IMR-90 (cell line): ENCODE results near the gene AUTS2. TPM values are rescaled to one million over a fixed set of nuclear protein-coding genes. Genes with fewer than 3 reads are reported as not detected.

Experiments
- ATAC-seq: fragments of 200-7000 bp; cut with Tn5 transposase; 2 replicates; pipeline ENCODE4 v1.9.1; 2020; ENCODE audit warnings: low read depth, mild to moderate bottlenecking, moderate library complexity
- BruUV-seq: library from RNA; stranded (reverse); fragments of 400-500 nt; replicated peaks from 2 replicates; lab custom pipeline; 2021; lab: Mats Ljungman, UMichigan
- CTCF ChIA-PET: fragments of 300-600 bp; formaldehyde crosslinking; extraction: SDS; loops from one replicate; lab custom pipeline; 2021; ENCODE audit warnings: antibody characterized with exemption; lab: Yijun Ruan, JAX
- POLR2A ChIA-PET: fragments of 300-600 bp; sonication (Branson Sonifier 250); formaldehyde crosslinking; loops from one replicate; lab custom pipeline; 2022; ENCODE audit warnings: antibody characterized with exemption; ENCODE audit not compliant: unreplicated experiment; lab: Charles Lee
- DNase-seq: peaks from one replicate; pipeline ENCODE4 v3.0.0; 2013
- H2AFZ ChIP-seq: replicated peaks from 2 replicates; pipeline ENCODE3; 2013; ENCODE audit warnings: low read length, mild to moderate bottlenecking; ENCODE audit not compliant: poor library complexity
- H2AK5ac ChIP-seq: 2 replicates; pipeline ENCODE4 v1.6.1; 2013; ENCODE audit warnings: low read depth, low read length, inconsistent platforms
- H2AK9ac ChIP-seq: replicated peaks from 2 replicates; pipeline ENCODE3; 2013; ENCODE audit warnings: mild to moderate bottlenecking, low read depth, low read length, moderate library complexity; ENCODE audit not compliant: poor library complexity
- H2BK120ac ChIP-seq: 2 replicates; pipeline ENCODE4 v1.6.1; 2013; ENCODE audit warnings: low read depth, low read length, inconsistent platforms
- H2BK15ac ChIP-seq: 3 replicates; pipeline ENCODE4 v1.6.1; 2013; ENCODE audit warnings: low read depth, low read length, inconsistent platforms
- H2BK20ac ChIP-seq: 2 replicates; pipeline ENCODE4 v1.6.1; 2013; ENCODE audit warnings: low read depth, mild to moderate bottlenecking, inconsistent platforms, low read length, moderate library complexity
- H2BK5ac ChIP-seq: 2 replicates; pipeline ENCODE4 v1.6.1; 2013; ENCODE audit warnings: mild to moderate bottlenecking, low read depth, low read length, inconsistent platforms; ENCODE audit not compliant: poor library complexity, severe bottlenecking
- H3K14ac ChIP-seq: replicated peaks from 2 replicates; pipeline ENCODE4 v1.6.1; 2013; ENCODE audit warnings: low read depth, low read length, inconsistent platforms
- H3K18ac ChIP-seq: 2 replicates; pipeline ENCODE4 v1.6.1; 2013; ENCODE audit warnings: low read depth, low read length, control low read depth
- H3K23ac ChIP-seq: 2 replicates; pipeline ENCODE4 v1.6.1; 2013; ENCODE audit warnings: low read depth, low read length, inconsistent platforms
- H3K27ac ChIP-seq: 2 replicates; pipeline ENCODE4 v1.5.1; 2013; ENCODE audit warnings: mild to moderate bottlenecking, control low read depth, low read length; ENCODE audit not compliant: insufficient read depth
- H3K27me3 ChIP-seq: 2 replicates; pipeline ENCODE4 v1.6.1; 2013; ENCODE audit warnings: low read length; ENCODE audit not compliant: control insufficient read depth, insufficient read depth
- H3K36me3 ChIP-seq: 2 replicates; pipeline ENCODE4 v1.6.1; 2013; ENCODE audit warnings: low read length, mixed read lengths; ENCODE audit not compliant: control insufficient read depth, insufficient read depth
- H3K4ac ChIP-seq: 2 replicates; pipeline ENCODE4 v1.6.1; 2013; ENCODE audit warnings: low read depth, low read length, inconsistent platforms
- H3K4me1 ChIP-seq: 2 replicates; pipeline ENCODE4 v1.6.1; 2013; ENCODE audit warnings: low read length, mixed read lengths; ENCODE audit not compliant: control insufficient read depth, insufficient read depth
- H3K4me2 ChIP-seq: 2 replicates; pipeline ENCODE4 v1.6.1; 2013; ENCODE audit warnings: low read depth, mild to moderate bottlenecking, control low read depth, low read length, moderate library complexity
- H3K4me3 ChIP-seq: 2 replicates; pipeline ENCODE4 v1.5.1; 2013; ENCODE audit warnings: low read depth, mild to moderate bottlenecking, control low read depth, low read length, moderate library complexity; ENCODE audit not compliant: insufficient read depth
- H3K56ac ChIP-seq: 2 replicates; pipeline ENCODE4 v1.6.1; 2013; ENCODE audit warnings: low read length, inconsistent platforms; ENCODE audit not compliant: insufficient read depth; ENCODE audit errors: extremely low read depth
- H3K79me1 ChIP-seq, 2 experiments: 2 replicates each; pipeline ENCODE4 v1.6.1; 2013; ENCODE audit warnings: low read length in 2 of 2, inconsistent platforms in 1 of 2, low read depth in 1 of 2
- H3K9ac ChIP-seq: 2 replicates; pipeline ENCODE4 v1.6.1; 2013; ENCODE audit warnings: low read depth, low read length, control low read depth
- H3K9me1 ChIP-seq: 2 replicates; pipeline ENCODE4 v1.6.1; 2013; ENCODE audit warnings: low read length, inconsistent platforms; ENCODE audit not compliant: insufficient read depth
- H3K9me3 ChIP-seq: 2 replicates; pipeline ENCODE4 v1.6.1; 2013; ENCODE audit warnings: low read length; ENCODE audit not compliant: control insufficient read depth, insufficient read depth
- H4K20me1 ChIP-seq: 2 replicates; pipeline ENCODE4 v1.6.1; 2013; ENCODE audit warnings: low read length, inconsistent platforms; ENCODE audit not compliant: insufficient read depth
- H4K5ac ChIP-seq: 2 replicates; pipeline ENCODE4 v1.6.1; 2013; ENCODE audit warnings: mild to moderate bottlenecking, low read depth, low read length, control low read depth
- H4K8ac ChIP-seq, 2 experiments: 2 replicates each; pipeline ENCODE4 v1.6.1; 2013; ENCODE audit warnings: low read depth in 2 of 2, low read length in 2 of 2, control low read depth in 1 of 2, inconsistent platforms in 1 of 2
- H4K91ac ChIP-seq: 2 replicates; pipeline ENCODE4 v1.6.1; 2013; ENCODE audit warnings: low read depth, low read length, inconsistent platforms; ENCODE audit not compliant: insufficient read depth
- BHLHE40 ChIP-seq: fragments of 150-350 bp; IDR thresholded peaks from 2 replicates; pipeline ENCODE4 v1.6.1; 2016; ENCODE audit warnings: mild to moderate bottlenecking, low read depth, low read length
- CEBPB ChIP-seq: IDR thresholded peaks from 2 replicates; pipeline ENCODE4 v1.6.1; 2012; ENCODE audit warnings: low read depth, low read length, improper control_type of control experiment
- CHD1 ChIP-seq: IDR thresholded peaks from 2 replicates; pipeline ENCODE4 v1.6.1; 2012; ENCODE audit warnings: low read depth, low read length, improper control_type of control experiment
- FOS ChIP-seq: fragments of 150-350 bp; IDR thresholded peaks from 2 replicates; pipeline ENCODE4 v1.6.1; 2016; ENCODE audit warnings: low read depth, low read length
- MAFK ChIP-seq: IDR thresholded peaks from 2 replicates; pipeline ENCODE4 v1.6.1; 2012; ENCODE audit warnings: low read depth, low read length, improper control_type of control experiment
- MAZ ChIP-seq: IDR thresholded peaks from 2 replicates; pipeline ENCODE4 v1.6.1; 2012; ENCODE audit warnings: low read depth, mild to moderate bottlenecking, low read length, improper control_type of control experiment, moderate library complexity, borderline replicate concordance
- MXI1 ChIP-seq: IDR thresholded peaks from 2 replicates; pipeline ENCODE4 v1.6.1; 2012; ENCODE audit warnings: low read depth, mild to moderate bottlenecking, low read length, moderate library complexity, borderline replicate concordance
- NFE2L2 ChIP-seq: fragments of 150-350 bp; IDR thresholded peaks from 2 replicates; pipeline ENCODE4 v1.6.1; 2016; ENCODE audit warnings: low read depth, mild to moderate bottlenecking, low read length
- POLR2A ChIP-seq: IDR thresholded peaks from 2 replicates; pipeline ENCODE4 v1.6.1; 2012; ENCODE audit warnings: mild to moderate bottlenecking, low read depth, low read length
- RAD21 ChIP-seq: IDR thresholded peaks from 2 replicates; pipeline ENCODE4 v1.6.1; 2012; ENCODE audit warnings: low read length, improper control_type of control experiment
- SMC3 ChIP-seq: fragments of 150-350 bp; IDR thresholded peaks from 2 replicates; pipeline ENCODE4 v1.6.1; 2016; ENCODE audit warnings: low read depth, mild to moderate bottlenecking, antibody characterized with exemption, low read length, moderate library complexity
- WGBS, 2 experiments: methylation state at CpG; one replicate each; pipeline versions ENCODE4 v1.1.5 to v1.1.7; 2013; ENCODE audit warnings: missing lambda C conversion rate in 2 of 2; ENCODE audit not compliant: insufficient read length in 1 of 2; ENCODE audit errors: extremely low coverage in 2 of 2; 5-methylcytosine and 5-hydroxymethylcytosine counted together
- dilution Hi-C: fragments of 300-500 bp; cut with HindIII; formaldehyde crosslinking; loops from one replicate; pipeline ENCODE4 v1.14.3; 2018; ENCODE audit warnings: low sequenced_read_pairs; ENCODE audit not compliant: unreplicated experiment
- in situ Hi-C: fragments of 300-500 bp; cut with MboI; formaldehyde crosslinking; loops from 3 replicates; pipeline ENCODE4 v1.14.3; 2019; ENCODE audit warnings: low sequenced_read_pairs, inconsistent platforms, mixed read lengths
- intact Hi-C: fragments of 100-400 bp; cut with micrococcal nuclease; formaldehyde crosslinking; loops from 2 replicates; pipeline ENCODE4 v1.10.0; 2022
- polyA plus RNA-seq, 3 experiments: library from polyadenylated mRNA; depleted of rRNA; stranded (reverse); fragments of >200 nt; gene quantifications; 2 replicates each; pipeline ENCODE4 v1.2.3, GENCODE V29; 2012; ENCODE audit warnings: low replicate concordance in 1 of 3
- total RNA-seq: library from RNA; depleted of rRNA; stranded (reverse); fragments of >200 nt; gene quantifications from 2 replicates; pipeline ENCODE4 v1.2.3, GENCODE V29; 2012
- TF ChIP-seq, protein P1 (sequence below): conservative IDR thresholded peaks from 2 replicates; pipeline ENCODE4 v1.5.1; 2012; ENCODE audit warnings: mild to moderate bottlenecking, low read depth, low read length, improper control_type of control experiment
- TF ChIP-seq, protein P2 (sequence below): fragments of 150-350 bp; IDR thresholded peaks from 2 replicates; pipeline ENCODE4 v1.6.1; 2017; ENCODE audit warnings: mild to moderate bottlenecking, antibody characterized with exemption, low read length, low read depth
- TF ChIP-seq, protein P3 (sequence below): fragments of 150-350 bp; IDR thresholded peaks from 2 replicates; pipeline ENCODE4 v1.6.1; 2016; ENCODE audit warnings: low read depth, mild to moderate bottlenecking, low read length, moderate library complexity, borderline replicate concordance

The AUTS2 gene
- total and polyA plus RNA-seq, 2 of the 4 experiments (the other 2 are of a cell fraction), result 0.90 to 3.0 TPM

- H3K4me2 ChIP-seq, result no peak overlapping the region
Observed at GRCh38 chr7:69690329-69690728, 92.1 kb downstream of the AUTS2 start.

More at GRCh38 chr7:69690329-69690728, 92.1 kb downstream of the AUTS2 start:
- Histone ChIP-seq H3K27me3 (no peaks in the 10 kb centered on the region), H4K5ac (no peak overlapping the region), H2BK120ac (no peak overlapping the region), H3K9me1 (no peaks in the 10 kb centered on the region), H3K27ac (no peak overlapping the region), H4K91ac (no peak overlapping the region), H3K18ac (no peak overlapping the region), H3K79me1 (no peaks in the 10 kb centered on the region), H4K8ac (no peak overlapping the region), H3K9ac (no peak overlapping the region), H3K56ac (no peak overlapping the region), H3K36me3 (no peaks in the 10 kb centered on the region), H2AFZ (no peak overlapping the region), H3K4ac (no peak overlapping the region), H2BK20ac (no peak overlapping the region), H2AK5ac (no peak overlapping the region), H2BK5ac (no peak overlapping the region), H2BK15ac (no peak overlapping the region), H4K20me1 (no peaks in the 10 kb centered on the region), H2AK9ac (no peak overlapping the region), H3K23ac (no peak overlapping the region), H3K14ac (no peak overlapping the region), H3K4me1 (no peaks in the 10 kb centered on the region), H3K4me3 (no peak overlapping the region), H3K9me3 (peaks cover 2% of the 10 kb centered on the region; the same call in 1 of the 2 replicates)
- BruUV-seq, result no TSS peak
- DNase-seq, result no peak
- dilution Hi-C loops (no loop called here), in situ Hi-C loops (no loop called here), intact Hi-C loops (no loop called here)
- ATAC-seq, result no peak
- TF ChIP-seq FOS, result no peak
- TF ChIP-seq MXI1, result no peak
- no peak for TF ChIP-seq MAZ
- no peak for TF ChIP-seq POLR2A
- no peak for TF ChIP-seq RAD21
- no peak for TF ChIP-seq BHLHE40
- no peak for TF ChIP-seq SMC3
- no peak for TF ChIP-seq CHD1
- TF ChIP-seq NFE2L2, result no peak
- no peak for TF ChIP-seq CEBPB
- TF ChIP-seq MAFK, result no peak
- TF ChIP-seq, protein P1, sequence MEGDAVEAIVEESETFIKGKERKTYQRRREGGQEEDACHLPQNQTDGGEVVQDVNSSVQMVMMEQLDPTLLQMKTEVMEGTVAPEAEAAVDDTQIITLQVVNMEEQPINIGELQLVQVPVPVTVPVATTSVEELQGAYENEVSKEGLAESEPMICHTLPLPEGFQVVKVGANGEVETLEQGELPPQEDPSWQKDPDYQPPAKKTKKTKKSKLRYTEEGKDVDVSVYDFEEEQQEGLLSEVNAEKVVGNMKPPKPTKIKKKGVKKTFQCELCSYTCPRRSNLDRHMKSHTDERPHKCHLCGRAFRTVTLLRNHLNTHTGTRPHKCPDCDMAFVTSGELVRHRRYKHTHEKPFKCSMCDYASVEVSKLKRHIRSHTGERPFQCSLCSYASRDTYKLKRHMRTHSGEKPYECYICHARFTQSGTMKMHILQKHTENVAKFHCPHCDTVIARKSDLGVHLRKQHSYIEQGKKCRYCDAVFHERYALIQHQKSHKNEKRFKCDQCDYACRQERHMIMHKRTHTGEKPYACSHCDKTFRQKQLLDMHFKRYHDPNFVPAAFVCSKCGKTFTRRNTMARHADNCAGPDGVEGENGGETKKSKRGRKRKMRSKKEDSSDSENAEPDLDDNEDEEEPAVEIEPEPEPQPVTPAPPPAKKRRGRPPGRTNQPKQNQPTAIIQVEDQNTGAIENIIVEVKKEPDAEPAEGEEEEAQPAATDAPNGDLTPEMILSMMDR, result no peak
- TF ChIP-seq, protein P2, sequence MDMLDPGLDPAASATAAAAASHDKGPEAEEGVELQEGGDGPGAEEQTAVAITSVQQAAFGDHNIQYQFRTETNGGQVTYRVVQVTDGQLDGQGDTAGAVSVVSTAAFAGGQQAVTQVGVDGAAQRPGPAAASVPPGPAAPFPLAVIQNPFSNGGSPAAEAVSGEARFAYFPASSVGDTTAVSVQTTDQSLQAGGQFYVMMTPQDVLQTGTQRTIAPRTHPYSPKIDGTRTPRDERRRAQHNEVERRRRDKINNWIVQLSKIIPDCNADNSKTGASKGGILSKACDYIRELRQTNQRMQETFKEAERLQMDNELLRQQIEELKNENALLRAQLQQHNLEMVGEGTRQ, result no peak
- TF ChIP-seq, protein P3, sequence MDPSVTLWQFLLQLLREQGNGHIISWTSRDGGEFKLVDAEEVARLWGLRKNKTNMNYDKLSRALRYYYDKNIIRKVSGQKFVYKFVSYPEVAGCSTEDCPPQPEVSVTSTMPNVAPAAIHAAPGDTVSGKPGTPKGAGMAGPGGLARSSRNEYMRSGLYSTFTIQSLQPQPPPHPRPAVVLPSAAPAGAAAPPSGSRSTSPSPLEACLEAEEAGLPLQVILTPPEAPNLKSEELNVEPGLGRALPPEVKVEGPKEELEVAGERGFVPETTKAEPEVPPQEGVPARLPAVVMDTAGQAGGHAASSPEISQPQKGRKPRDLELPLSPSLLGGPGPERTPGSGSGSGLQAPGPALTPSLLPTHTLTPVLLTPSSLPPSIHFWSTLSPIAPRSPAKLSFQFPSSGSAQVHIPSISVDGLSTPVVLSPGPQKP, result no peak
- WGBS, 2 experiments, result 60% methylated on average over 1 of the region's 6 CpGs; no CpG with 5 or more reads in 1 of the 2 experiments
- POLR2A ChIA-PET, result no interaction called here
- CTCF ChIA-PET, result no interaction called here
